GM12878 (cell line): Measurements from ENCODE around the gene TATDN2. TPM values are rescaled to one million over a fixed set of nuclear protein-coding genes. Genes with fewer than 3 reads are reported as not detected.

Source experiments
- ATF7 ChIP-seq: fragments of 450-650 bp; IDR thresholded peaks from 2 replicates; pipeline ENCODE4 v1.6.1; 2016; ENCODE audit warnings: low read depth, mild to moderate bottlenecking
- CBFB ChIP-seq: IDR thresholded peaks from 2 replicates; pipeline ENCODE4 v1.6.1; 2016; ENCODE audit warnings: antibody characterized with exemption, low read depth
- CUX1 ChIP-seq: IDR thresholded peaks from 2 replicates; pipeline ENCODE4 v1.6.1; 2012; ENCODE audit warnings: improper control_type of control experiment, low read depth, low read length; ENCODE audit not compliant: insufficient replicate concordance
- HDAC2 ChIP-seq: fragments of 200-600 bp; sonication (generic); IDR thresholded peaks from 2 replicates; pipeline ENCODE4 v1.6.1; 2017
- HDGF ChIP-seq: fragments of 450-650 bp; IDR thresholded peaks from 2 replicates; pipeline ENCODE4 v1.6.1; 2016; ENCODE audit warnings: antibody characterized with exemption
- IKZF1 ChIP-seq: fragments of 450-650 bp; conservative IDR thresholded peaks from 2 replicates; pipeline ENCODE4 v1.6.1; 2017; ENCODE audit warnings: antibody characterized with exemption, mild to moderate bottlenecking
- MEF2B ChIP-seq: fragments of 450-650 bp; IDR thresholded peaks from 2 replicates; pipeline ENCODE4 v1.6.1; 2018; ENCODE audit warnings: mild to moderate bottlenecking, moderate library complexity; ENCODE audit not compliant: partially characterized antibody, poor library complexity, severe bottlenecking
- MLLT1 ChIP-seq: fragments of 450-650 bp; IDR thresholded peaks from 2 replicates; pipeline ENCODE4 v1.6.1; 2016; ENCODE audit warnings: mild to moderate bottlenecking
- POLR2AphosphoS5 ChIP-seq: IDR thresholded peaks from 2 replicates; pipeline ENCODE4 v1.6.1; 2011; ENCODE audit warnings: mild to moderate bottlenecking, low read length, inconsistent platforms
- SIN3A ChIP-seq: IDR thresholded peaks from 2 replicates; pipeline ENCODE4 v1.6.1; 2012; ENCODE audit warnings: low read depth, low read length, improper control_type of control experiment
- SMARCA5 ChIP-seq: fragments of 450-650 bp; IDR thresholded peaks from 2 replicates; pipeline ENCODE4 v1.6.1; 2017; ENCODE audit warnings: mild to moderate bottlenecking
- SUZ12 ChIP-seq: fragments of 200-600 bp; sonication (generic); IDR thresholded peaks from one replicate; pipeline ENCODE4 v1.6.1; 2018; ENCODE audit warnings: antibody characterized with exemption, mild to moderate bottlenecking; ENCODE audit not compliant: unreplicated experiment
- TCF12 ChIP-seq: IDR thresholded peaks from 2 replicates; pipeline ENCODE4 v1.6.1; 2011; ENCODE audit warnings: low read depth, mild to moderate bottlenecking, low read length
- YY1 ChIP-seq: IDR thresholded peaks from 2 replicates; pipeline ENCODE4 v1.6.1; 2011; ENCODE audit warnings: low read depth, mild to moderate bottlenecking, low read length
- polyA plus RNA-seq, 11 experiments: library from polyadenylated mRNA; depleted of rRNA in 4 of 11; unstranded in 6 of 11; stranded (reverse) in 5 of 11; fragments of >200 nt; fragmentation: Nextera tagmentation in 4 of 11; fragmentation: Illumina TruSeq in 1 of 11; extraction: Ambion mirVana in 4 of 11; extraction: Trizol in 1 of 11; gene quantifications; 1 replicate in 1 of 11; 2 replicates in 10 of 11; pipeline versions ENCODE4 v1.2.1 to v1.2.3, GENCODE V29; 2011 to 2016; ENCODE audit warnings: inconsistent platforms in 2 of 11, missing spikeins in 2 of 11, low read depth in 1 of 11
- total RNA-seq, 4 experiments: library from RNA; depleted of rRNA in 3 of 4; stranded (reverse); fragments of >200 nt in 3 of 4; fragmentation: Illumina TruSeq in 1 of 4; extraction: Trizol in 1 of 4; gene quantifications; 2 replicates each; pipeline versions ENCODE4 v1.2.1 to v1.2.3, GENCODE V29; 2013 to 2021
- TF ChIP-seq, protein P1 (sequence below): fragments of 450-650 bp; IDR thresholded peaks from 2 replicates; pipeline ENCODE4 v1.6.1; 2017; ENCODE audit warnings: mild to moderate bottlenecking, moderate library complexity
- TF ChIP-seq, protein P2 (sequence below): fragments of 450-650 bp; IDR thresholded peaks from 2 replicates; pipeline ENCODE4 v1.6.1; 2017; ENCODE audit warnings: low read depth, mild to moderate bottlenecking, moderate library complexity

TATDN2 gene
- total and polyA plus RNA-seq, 10 of the 15 experiments (the other 5 are each of a cell fraction or from before 2014, with no cell fraction given) = 4.2 to 36.5 (median 15.8) TPM

GRCh38 chr3:10198761-10199649 lies 49.3 kb upstream of the TATDN2 start (continued):
- TF ChIP-seq IKZF1 = peak; percentile 72
- no peak for TF ChIP-seq CUX1
- TF ChIP-seq SIN3A = no peak
- TF ChIP-seq POLR2AphosphoS5 = 0 out of 2 replicates have a peak, but pooled peaks have one; percentile 35
- TF ChIP-seq MLLT1 = no peak; the same call in 1 of the 2 replicates
- no peak for TF ChIP-seq SUZ12
- no peak; the same call in 1 of the 2 replicates for TF ChIP-seq ATF7
- TF ChIP-seq, protein P1, sequence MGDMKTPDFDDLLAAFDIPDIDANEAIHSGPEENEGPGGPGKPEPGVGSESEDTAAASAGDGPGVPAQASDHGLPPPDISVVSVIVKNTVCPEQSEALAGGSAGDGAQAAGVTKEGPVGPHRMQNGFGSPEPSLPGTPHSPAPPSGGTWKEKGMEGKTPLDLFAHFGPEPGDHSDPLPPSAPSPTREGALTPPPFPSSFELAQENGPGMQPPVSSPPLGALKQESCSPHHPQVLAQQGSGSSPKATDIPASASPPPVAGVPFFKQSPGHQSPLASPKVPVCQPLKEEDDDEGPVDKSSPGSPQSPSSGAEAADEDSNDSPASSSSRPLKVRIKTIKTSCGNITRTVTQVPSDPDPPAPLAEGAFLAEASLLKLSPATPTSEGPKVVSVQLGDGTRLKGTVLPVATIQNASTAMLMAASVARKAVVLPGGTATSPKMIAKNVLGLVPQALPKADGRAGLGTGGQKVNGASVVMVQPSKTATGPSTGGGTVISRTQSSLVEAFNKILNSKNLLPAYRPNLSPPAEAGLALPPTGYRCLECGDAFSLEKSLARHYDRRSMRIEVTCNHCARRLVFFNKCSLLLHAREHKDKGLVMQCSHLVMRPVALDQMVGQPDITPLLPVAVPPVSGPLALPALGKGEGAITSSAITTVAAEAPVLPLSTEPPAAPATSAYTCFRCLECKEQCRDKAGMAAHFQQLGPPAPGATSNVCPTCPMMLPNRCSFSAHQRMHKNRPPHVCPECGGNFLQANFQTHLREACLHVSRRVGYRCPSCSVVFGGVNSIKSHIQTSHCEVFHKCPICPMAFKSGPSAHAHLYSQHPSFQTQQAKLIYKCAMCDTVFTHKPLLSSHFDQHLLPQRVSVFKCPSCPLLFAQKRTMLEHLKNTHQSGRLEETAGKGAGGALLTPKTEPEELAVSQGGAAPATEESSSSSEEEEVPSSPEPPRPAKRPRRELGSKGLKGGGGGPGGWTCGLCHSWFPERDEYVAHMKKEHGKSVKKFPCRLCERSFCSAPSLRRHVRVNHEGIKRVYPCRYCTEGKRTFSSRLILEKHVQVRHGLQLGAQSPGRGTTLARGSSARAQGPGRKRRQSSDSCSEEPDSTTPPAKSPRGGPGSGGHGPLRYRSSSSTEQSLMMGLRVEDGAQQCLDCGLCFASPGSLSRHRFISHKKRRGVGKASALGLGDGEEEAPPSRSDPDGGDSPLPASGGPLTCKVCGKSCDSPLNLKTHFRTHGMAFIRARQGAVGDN = peak; percentile 99
- TF ChIP-seq HDAC2 = no peak
- TF ChIP-seq, protein P2, sequence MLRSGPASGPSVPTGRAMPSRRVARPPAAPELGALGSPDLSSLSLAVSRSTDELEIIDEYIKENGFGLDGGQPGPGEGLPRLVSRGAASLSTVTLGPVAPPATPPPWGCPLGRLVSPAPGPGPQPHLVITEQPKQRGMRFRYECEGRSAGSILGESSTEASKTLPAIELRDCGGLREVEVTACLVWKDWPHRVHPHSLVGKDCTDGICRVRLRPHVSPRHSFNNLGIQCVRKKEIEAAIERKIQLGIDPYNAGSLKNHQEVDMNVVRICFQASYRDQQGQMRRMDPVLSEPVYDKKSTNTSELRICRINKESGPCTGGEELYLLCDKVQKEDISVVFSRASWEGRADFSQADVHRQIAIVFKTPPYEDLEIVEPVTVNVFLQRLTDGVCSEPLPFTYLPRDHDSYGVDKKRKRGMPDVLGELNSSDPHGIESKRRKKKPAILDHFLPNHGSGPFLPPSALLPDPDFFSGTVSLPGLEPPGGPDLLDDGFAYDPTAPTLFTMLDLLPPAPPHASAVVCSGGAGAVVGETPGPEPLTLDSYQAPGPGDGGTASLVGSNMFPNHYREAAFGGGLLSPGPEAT = peak; percentile 61; the same call in 1 of the 2 replicates
- no peak for TF ChIP-seq TCF12
- TF ChIP-seq MEF2B = peak; percentile 60
- TF ChIP-seq YY1 = 0 out of 2 replicates have a peak, but pooled peaks have one; percentile 21
- TF ChIP-seq CBFB = no peak
- peak; percentile 31; the same call in 1 of the 2 replicates for TF ChIP-seq SMARCA5
- 0 out of 2 replicates have a peak, but pooled peaks have one; percentile 69 for TF ChIP-seq HDGF
